GM12873 (cell line): ENCODE results near the gene IL16.

Experiments
- CTCF ChIP-seq: IDR thresholded peaks from 2 replicates; pipeline ENCODE4 v1.5.1; 2012; ENCODE audit warnings: low read depth, mild to moderate bottlenecking, moderate library complexity, low read length, control low read depth; ENCODE audit not compliant: insufficient read depth; ENCODE audit errors: missing control alignments

Gene IL16

GRCh38 chr15:81268340-81268739, 71.7 kb downstream of the IL16 start:
- no peak for TF ChIP-seq CTCF

- no peak for TF ChIP-seq CTCF
These were observed 72.4 kb downstream of the IL16 start for GRCh38 chr15:81268881-81269601.

- TF ChIP-seq CTCF = no peak
These were observed 73.5 kb downstream of the IL16 start for GRCh38 chr15:81270188-81270587.

GRCh38 chr15:81270781-81271491, 74.3 kb downstream of the IL16 start:
- no peak for TF ChIP-seq CTCF

GRCh38 chr15:81271761-81272644, 75.3 kb downstream of the IL16 start:
- no peak for TF ChIP-seq CTCF

GRCh38 chr15:81273200-81273599, 76.5 kb downstream of the IL16 start:
- TF ChIP-seq CTCF = no peak

- no peak for TF ChIP-seq CTCF
These were observed 77.2 kb downstream of the IL16 start for GRCh38 chr15:81273855-81274254.
